Measurements from ENCODE around the gene CYP1B1. TPM values are rescaled to one million over a fixed set of nuclear protein-coding genes. Genes with fewer than 3 reads are reported as not detected.
"Not testable (repeated sequence)": the region's sequence is repeated elsewhere in the genome, so short reads cannot be mapped to it uniquely, and the experiment has no call there.

The CYP1B1 gene
- total RNA-seq, 1 donor from 2014 or later = 0.39 TPM

DNA sequence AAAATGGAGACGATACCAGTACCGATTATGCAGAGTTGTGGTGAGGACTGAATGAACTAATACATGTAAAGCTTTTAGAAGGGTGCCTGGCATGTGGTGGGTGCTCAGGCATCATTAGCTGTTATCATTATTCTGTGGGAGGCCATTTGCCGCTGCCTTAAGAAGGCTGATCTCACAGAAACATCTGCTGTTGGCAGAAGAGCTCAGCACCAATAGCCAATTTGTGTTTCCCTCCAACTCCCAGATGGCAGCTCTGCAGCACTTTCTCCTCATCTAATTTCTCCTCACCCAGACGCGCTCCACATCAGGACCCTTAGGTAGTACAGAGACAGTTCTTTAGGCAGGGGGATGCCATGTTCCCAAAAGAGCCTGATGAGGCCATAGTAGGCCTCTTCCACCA lies 15.8 kb upstream of the CYP1B1 start:
- Mint-ChIP-seq H3K36me3 (no peaks in the 10 kb centered on the region), H3K4me1 (peaks cover 26% of the 10 kb centered on the region), H3K27me3 (ENCODE audit: insufficient read depth, low read depth) (peaks cover 11% of the 10 kb centered on the region), H3K9me3 (no peaks in the 10 kb centered on the region), H3K27ac (no peak overlapping the region), H3K4me3 (no peak overlapping the region)
- no peaks in the 10 kb centered on the region for H4K20me1 ChIP-seq (ENCODE audit: low read depth)
- peak overlapping the region; percentile 43 for H2AFZ ChIP-seq (replicated peaks)
- no peaks in the 10 kb centered on the region for H3K9me3 ChIP-seq (ENCODE audit: low read depth)
- no peak overlapping the region for H3K9ac ChIP-seq
- no peak overlapping the region for H3K4me3 ChIP-seq
- TF ChIP-seq EZH2phosphoT487 (IDR thresholded peaks at IDR 0.05) (no peak), EZH2 (IDR thresholded peaks at IDR 0.05) (no peak)
- TF ChIP-seq, protein P1, sequence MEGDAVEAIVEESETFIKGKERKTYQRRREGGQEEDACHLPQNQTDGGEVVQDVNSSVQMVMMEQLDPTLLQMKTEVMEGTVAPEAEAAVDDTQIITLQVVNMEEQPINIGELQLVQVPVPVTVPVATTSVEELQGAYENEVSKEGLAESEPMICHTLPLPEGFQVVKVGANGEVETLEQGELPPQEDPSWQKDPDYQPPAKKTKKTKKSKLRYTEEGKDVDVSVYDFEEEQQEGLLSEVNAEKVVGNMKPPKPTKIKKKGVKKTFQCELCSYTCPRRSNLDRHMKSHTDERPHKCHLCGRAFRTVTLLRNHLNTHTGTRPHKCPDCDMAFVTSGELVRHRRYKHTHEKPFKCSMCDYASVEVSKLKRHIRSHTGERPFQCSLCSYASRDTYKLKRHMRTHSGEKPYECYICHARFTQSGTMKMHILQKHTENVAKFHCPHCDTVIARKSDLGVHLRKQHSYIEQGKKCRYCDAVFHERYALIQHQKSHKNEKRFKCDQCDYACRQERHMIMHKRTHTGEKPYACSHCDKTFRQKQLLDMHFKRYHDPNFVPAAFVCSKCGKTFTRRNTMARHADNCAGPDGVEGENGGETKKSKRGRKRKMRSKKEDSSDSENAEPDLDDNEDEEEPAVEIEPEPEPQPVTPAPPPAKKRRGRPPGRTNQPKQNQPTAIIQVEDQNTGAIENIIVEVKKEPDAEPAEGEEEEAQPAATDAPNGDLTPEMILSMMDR (IDR thresholded peaks at IDR 0.05) = no peak
- H3K4me1 ChIP-seq = peaks cover 4% of the 10 kb centered on the region
- H3F3A ChIP-seq (ENCODE audit: low read depth) = no peaks in the 10 kb centered on the region
- H3K27ac ChIP-seq = no peak overlapping the region
- no peak for DNase-seq (ENCODE audit: low spot score)
- no peaks in the 10 kb centered on the region for H3K79me2 ChIP-seq (ENCODE audit: low read depth)
- no peak overlapping the region for H3K4me2 ChIP-seq
- H3K27me3 ChIP-seq = peaks cover 35% of the 10 kb centered on the region
- H3K36me3 ChIP-seq = no peaks in the 10 kb centered on the region

DNA sequence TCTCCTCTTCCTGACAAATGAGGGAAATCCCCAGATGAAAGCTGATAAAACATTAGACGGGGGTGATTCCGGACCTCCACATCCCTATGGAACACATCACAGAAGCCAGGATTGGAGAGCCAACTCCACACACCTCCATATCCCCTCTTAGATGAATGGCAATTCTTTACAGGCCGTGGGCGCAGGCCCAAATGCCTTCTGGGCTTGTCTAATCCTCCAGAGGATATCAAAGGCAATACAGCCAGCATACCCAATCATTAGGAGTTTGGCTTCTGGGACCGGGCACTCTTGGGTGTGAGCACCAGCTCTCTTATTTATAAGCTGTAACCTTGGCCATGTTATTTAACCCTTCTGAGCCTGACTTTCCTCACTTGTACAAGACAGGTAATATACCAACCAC lies 15.0 kb upstream of the CYP1B1 start:
- Histone ChIP-seq H3K4me3 (no peak overlapping the region), H3K9ac (no peak overlapping the region), H3K4me2 (no peak overlapping the region), H3F3A (ENCODE audit: low read depth) (no peaks in the 10 kb centered on the region), H3K27ac (no peak overlapping the region), H3K79me2 (ENCODE audit: low read depth) (no peaks in the 10 kb centered on the region), H3K27me3 (peaks cover 37% of the 10 kb centered on the region), H3K36me3 (no peaks in the 10 kb centered on the region), H4K20me1 (ENCODE audit: low read depth) (no peaks in the 10 kb centered on the region), H3K9me3 (ENCODE audit: low read depth) (no peaks in the 10 kb centered on the region), H2AFZ (replicated peaks) (no peak overlapping the region), H3K4me1 (no peaks in the 10 kb centered on the region)
- H3K27ac Mint-ChIP-seq = no peak overlapping the region
- H3K27me3 Mint-ChIP-seq (ENCODE audit: insufficient read depth, low read depth) = peaks cover 11% of the 10 kb centered on the region
- TF ChIP-seq EZH2phosphoT487 (IDR thresholded peaks at IDR 0.05) (no peak), EZH2 (IDR thresholded peaks at IDR 0.05) (no peak)
- TF ChIP-seq, protein P1 (IDR thresholded peaks at IDR 0.05) = no peak
- H3K4me3 Mint-ChIP-seq = no peak overlapping the region
- peaks cover 17% of the 10 kb centered on the region for H3K4me1 Mint-ChIP-seq
- no peaks in the 10 kb centered on the region for H3K36me3 Mint-ChIP-seq
- DNase-seq (ENCODE audit: low spot score) = no peak
- H3K9me3 Mint-ChIP-seq = no peaks in the 10 kb centered on the region

DNA sequence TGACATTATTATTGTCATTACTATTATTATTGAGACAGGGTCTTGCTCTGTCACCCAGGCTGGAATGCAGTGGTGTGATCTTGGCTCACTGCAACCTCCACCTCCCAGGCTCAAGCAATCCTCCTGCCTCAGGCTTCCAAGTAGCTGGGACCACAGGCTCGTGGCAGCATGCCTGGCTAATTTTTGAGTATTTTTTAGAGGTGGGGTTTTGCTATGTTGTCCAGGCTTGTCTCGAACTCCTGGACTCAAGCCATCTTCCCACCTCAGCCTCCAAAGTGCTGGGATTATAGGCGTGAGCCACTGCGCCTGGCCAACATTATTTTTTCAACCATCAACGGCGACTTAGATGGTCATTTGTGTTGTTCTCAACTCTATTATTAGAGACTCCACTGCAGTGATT lies 14.3 kb upstream of the CYP1B1 start:
- Mint-ChIP-seq H3K27me3 (ENCODE audit: insufficient read depth, low read depth) (peaks cover 11% of the 10 kb centered on the region), H3K4me1 (peaks cover 17% of the 10 kb centered on the region)
- not testable (repeated sequence) for H3K9me3 ChIP-seq (ENCODE audit: low read depth); H3K9me3 Mint-ChIP-seq; H3K27ac Mint-ChIP-seq; H3K4me3 Mint-ChIP-seq; DNase-seq (ENCODE audit: low spot score); H3K4me3 ChIP-seq; H2AFZ ChIP-seq (replicated peaks); H3F3A ChIP-seq (ENCODE audit: low read depth); H3K4me2 ChIP-seq; H4K20me1 ChIP-seq (ENCODE audit: low read depth); H3K27ac ChIP-seq; H3K36me3 Mint-ChIP-seq; H3K4me1 ChIP-seq; H3K36me3 ChIP-seq; H3K79me2 ChIP-seq (ENCODE audit: low read depth); H3K9ac ChIP-seq
- peaks cover 37% of the 10 kb centered on the region for H3K27me3 ChIP-seq

DNA sequence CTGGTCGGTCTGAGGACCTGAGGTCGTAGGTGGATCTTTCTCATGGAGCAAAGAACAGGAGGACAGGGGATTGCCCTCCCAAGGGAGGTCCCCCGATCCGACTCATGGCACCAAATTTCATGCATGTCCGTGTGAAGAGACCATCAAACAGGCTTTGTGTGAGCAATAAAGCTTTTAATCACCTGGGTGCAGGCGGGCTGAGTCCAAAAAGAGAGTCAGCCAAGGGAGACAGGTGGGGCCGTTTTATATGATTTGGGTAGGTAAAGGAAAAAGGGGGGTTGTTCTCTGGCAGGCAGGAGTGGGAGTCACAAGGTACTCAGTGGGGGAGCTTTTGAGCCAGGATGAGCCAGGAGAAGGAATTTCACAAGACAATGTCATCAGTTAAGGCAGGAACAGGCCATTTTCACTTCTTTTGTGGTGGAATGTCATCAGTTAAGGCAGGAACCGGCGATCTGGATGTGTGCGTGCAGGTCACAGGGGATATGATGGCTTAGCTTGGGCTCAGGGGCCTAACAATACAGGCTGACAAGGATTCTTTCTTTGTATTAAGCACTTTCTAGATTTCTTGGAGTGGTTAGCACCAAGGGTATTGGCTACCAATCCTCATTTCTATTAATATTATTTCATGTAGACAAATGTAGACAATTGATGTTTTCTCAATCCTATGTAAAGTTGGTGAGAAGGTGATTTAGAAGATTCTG lies 10.2 kb upstream of the CYP1B1 start:
- H2AFZ ChIP-seq (replicated peaks); H3K9me3 ChIP-seq (ENCODE audit: low read depth); H3K4me3 Mint-ChIP-seq; H3K4me2 ChIP-seq; H3K4me3 ChIP-seq; H3K27me3 Mint-ChIP-seq (ENCODE audit: insufficient read depth, low read depth); H3K27ac Mint-ChIP-seq; H3K79me2 ChIP-seq (ENCODE audit: low read depth); H3K4me1 ChIP-seq; H3K9ac ChIP-seq; H4K20me1 ChIP-seq (ENCODE audit: low read depth); H3K4me1 Mint-ChIP-seq; H3F3A ChIP-seq (ENCODE audit: low read depth); H3K27ac ChIP-seq; DNase-seq (ENCODE audit: low spot score); H3K36me3 ChIP-seq; H3K9me3 Mint-ChIP-seq; H3K36me3 Mint-ChIP-seq: not testable (repeated sequence)
- H3K27me3 ChIP-seq = peaks cover 44% of the 10 kb centered on the region

DNA sequence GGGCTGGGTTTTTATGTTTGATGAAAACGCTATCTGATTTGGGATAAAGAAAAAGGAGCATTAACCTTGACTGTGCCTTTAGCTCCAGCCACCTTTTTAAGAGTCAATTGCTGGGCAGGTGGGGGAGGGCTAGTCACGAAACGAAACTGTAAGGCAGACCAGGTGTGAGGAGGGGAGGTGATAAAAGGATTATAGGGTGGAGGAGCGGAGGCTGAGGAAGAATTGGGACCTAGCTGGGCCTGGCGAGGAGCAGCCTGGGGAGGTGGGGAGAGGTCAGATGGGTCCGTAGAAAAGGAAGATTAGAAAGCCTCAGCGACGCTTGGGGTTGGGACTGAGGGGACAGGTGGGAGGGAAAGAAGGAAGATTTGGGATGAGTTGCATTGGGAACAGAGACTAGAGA lies 8.6 kb upstream of the CYP1B1 start:
- not testable (repeated sequence) for DNase-seq (ENCODE audit: low spot score); H3K9me3 ChIP-seq (ENCODE audit: low read depth); H3K4me3 Mint-ChIP-seq; H3K4me2 ChIP-seq; H3K9ac ChIP-seq; H3K27ac ChIP-seq; H3K4me1 ChIP-seq; H3K9me3 Mint-ChIP-seq; H3F3A ChIP-seq (ENCODE audit: low read depth); H2AFZ ChIP-seq (replicated peaks); H3K36me3 Mint-ChIP-seq; H3K36me3 ChIP-seq; H3K79me2 ChIP-seq (ENCODE audit: low read depth); H4K20me1 ChIP-seq (ENCODE audit: low read depth); H3K4me3 ChIP-seq; H3K4me1 Mint-ChIP-seq; H3K27ac Mint-ChIP-seq
- peaks cover 11% of the 10 kb centered on the region for H3K27me3 Mint-ChIP-seq (ENCODE audit: insufficient read depth, low read depth)
- peaks cover 47% of the 10 kb centered on the region for H3K27me3 ChIP-seq

DNA sequence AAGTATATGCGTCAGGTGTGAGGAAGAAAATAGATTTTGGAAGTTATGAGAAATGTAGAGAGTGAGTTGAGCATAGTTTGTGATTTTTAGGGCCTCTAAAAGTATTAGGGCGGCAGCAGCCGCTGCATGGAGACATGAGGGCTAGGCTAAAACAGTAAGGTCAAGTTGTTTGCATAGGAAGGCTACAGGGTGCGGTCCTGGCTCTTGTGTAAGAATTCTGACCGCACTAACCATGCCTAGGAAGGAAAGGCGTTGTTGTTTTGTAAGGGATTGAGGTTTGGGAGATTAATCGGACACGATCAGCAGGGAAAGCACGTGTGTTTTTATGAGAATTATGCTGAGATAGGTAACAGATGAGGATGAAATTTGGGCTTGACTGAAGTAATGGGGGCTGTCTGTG lies 6.8 kb upstream of the CYP1B1 start:
- not testable (repeated sequence) for DNase-seq (ENCODE audit: low spot score); H3K27ac ChIP-seq; H3F3A ChIP-seq (ENCODE audit: low read depth); H3K4me2 ChIP-seq; H3K9me3 ChIP-seq (ENCODE audit: low read depth); H2AFZ ChIP-seq (replicated peaks); H3K36me3 Mint-ChIP-seq; H3K79me2 ChIP-seq (ENCODE audit: low read depth); H3K9ac ChIP-seq; H3K4me1 ChIP-seq; H3K4me3 ChIP-seq; H3K27ac Mint-ChIP-seq; H3K4me1 Mint-ChIP-seq; H4K20me1 ChIP-seq (ENCODE audit: low read depth); H3K36me3 ChIP-seq; H3K9me3 Mint-ChIP-seq
- H3K27me3 ChIP-seq = peaks cover 57% of the 10 kb centered on the region
- peaks cover 17% of the 10 kb centered on the region for H3K27me3 Mint-ChIP-seq (ENCODE audit: insufficient read depth, low read depth)
- peak overlapping the region; percentile 57 for H3K4me3 Mint-ChIP-seq

All from neural progenitor cell (in vitro differentiated cells).